OCI-LY3 (cell line): ENCODE results near the gene TSPAN9.

Experiments
- H2AFZ ChIP-seq: fragments of 200-600, 300-600 bp; shearing (Covaris generic); 2 replicates; pipeline ENCODE4 v1.6.0; 2014; ENCODE audit warnings: antibody characterized with exemption, low read depth, low read length
- H3K27ac ChIP-seq: fragments of 200-600, 300-600 bp; sonication (generic); 2 replicates; pipeline ENCODE4 v1.5.1; 2014; ENCODE audit warnings: mild to moderate bottlenecking, low read length, moderate library complexity, mixed read lengths
- H3K27me3 ChIP-seq: fragments of 200-600, 300-600 bp; sonication (generic); 2 replicates; pipeline ENCODE4 v1.6.1; 2014; ENCODE audit warnings: low read depth, low read length, mixed read lengths
- H3K36me3 ChIP-seq: fragments of 200-600, 300-600 bp; sonication (generic); replicated peaks from 2 replicates; pipeline ENCODE3; 2014; ENCODE audit warnings: low read depth, low read length, mixed read lengths
- H3K4me1 ChIP-seq: fragments of 300-600, 200-600 bp; sonication (generic); 2 replicates; pipeline ENCODE4 v1.6.1; 2014; ENCODE audit warnings: low read length, mixed read lengths
- H3K4me2 ChIP-seq: fragments of 200-600, 300-600 bp; sonication (generic); 2 replicates; pipeline ENCODE4 v1.6.1; 2014; ENCODE audit warnings: low read length, mixed read lengths
- H3K4me3 ChIP-seq: fragments of 300-600, 200-600 bp; sonication (generic); 2 replicates; pipeline ENCODE4 v1.5.1; 2014; ENCODE audit warnings: antibody characterized with exemption, mild to moderate bottlenecking, low read length, moderate library complexity
- H3K79me2 ChIP-seq: fragments of 300-600, 200-600 bp; shearing (Covaris generic); 2 replicates; pipeline ENCODE4 v1.6.1; 2014; ENCODE audit warnings: mild to moderate bottlenecking, low read length, mixed read lengths
- H3K9ac ChIP-seq: fragments of 300-600, 200-600 bp; shearing (Covaris generic); 2 replicates; pipeline ENCODE4 v1.6.0; 2014; ENCODE audit warnings: mild to moderate bottlenecking, low read length, moderate library complexity
- H3K9me3 ChIP-seq: fragments of 200-600, 300-600 bp; shearing (Covaris generic); 2 replicates; pipeline ENCODE4 v1.6.1; 2014; ENCODE audit warnings: low read length, mixed read lengths; ENCODE audit not compliant: insufficient read depth
- H4K20me1 ChIP-seq: fragments of 200-600, 300-600 bp; sonication (generic); 2 replicates; pipeline ENCODE4 v1.6.1; 2016; ENCODE audit warnings: low read length, mixed read lengths; ENCODE audit not compliant: insufficient read depth
- CTCF ChIP-seq: fragments of 200-600, 300-600 bp; sonication (generic); IDR thresholded peaks from 2 replicates; pipeline ENCODE4 v1.5.1; 2014; ENCODE audit warnings: antibody characterized with exemption, low read length, low read depth
- EZH2phosphoT487 ChIP-seq: fragments of 200-600 bp; shearing (Covaris generic); IDR thresholded peaks from 2 replicates; pipeline ENCODE4 v1.6.1; 2018; ENCODE audit warnings: antibody characterized with exemption, mixed run types, low read depth

Gene TSPAN9

GRCh38 chr12:3193755-3194154, 116.6 kb downstream of the TSPAN9 start:
- Histone ChIP-seq H3K9me3 (no peaks in the 10 kb centered on the region), H3K27me3 (peaks cover 83% of the 10 kb centered on the region), H2AFZ (no peak overlapping the region), H3K4me3 (no peak overlapping the region), H3K36me3 (no peaks in the 10 kb centered on the region), H3K27ac (no peak overlapping the region), H3K4me1 (no peaks in the 10 kb centered on the region), H4K20me1 (peaks cover 28% of the 10 kb centered on the region), H3K9ac (no peak overlapping the region), H3K79me2 (no peaks in the 10 kb centered on the region), H3K4me2 (no peak overlapping the region)
- TF ChIP-seq CTCF (no peak), EZH2phosphoT487 (no peak)

GRCh38 chr12:3195337-3195736, 118.2 kb downstream of the TSPAN9 start:
- H3K4me1 ChIP-seq = no peaks in the 10 kb centered on the region
- no peak overlapping the region for H3K4me3 ChIP-seq
- peaks cover 67% of the 10 kb centered on the region for H3K27me3 ChIP-seq
- H4K20me1 ChIP-seq = peaks cover 15% of the 10 kb centered on the region; the same call in 1 of the 2 replicates
- no peak overlapping the region for H2AFZ ChIP-seq
- no peaks in the 10 kb centered on the region for H3K9me3 ChIP-seq
- no peaks in the 10 kb centered on the region for H3K79me2 ChIP-seq
- H3K27ac ChIP-seq = no peak overlapping the region
- H3K36me3 ChIP-seq = no peaks in the 10 kb centered on the region
- TF ChIP-seq EZH2phosphoT487 (no peak), CTCF (no peak)
- H3K4me2 ChIP-seq = no peak overlapping the region
- no peak overlapping the region for H3K9ac ChIP-seq

GRCh38 chr12:3195859-3196483, 118.8 kb downstream of the TSPAN9 start:
- Histone ChIP-seq H3K4me1 (no peaks in the 10 kb centered on the region), H3K4me3 (no peak overlapping the region), H3K9me3 (no peaks in the 10 kb centered on the region), H3K36me3 (no peaks in the 10 kb centered on the region), H3K9ac (no peak overlapping the region), H3K27me3 (peaks cover 61% of the 10 kb centered on the region), H3K27ac (no peak overlapping the region), H3K4me2 (no peak overlapping the region), H2AFZ (no peak overlapping the region), H4K20me1 (peaks cover 14% of the 10 kb centered on the region; the same call in 1 of the 2 replicates), H3K79me2 (no peaks in the 10 kb centered on the region)
- no peak for TF ChIP-seq EZH2phosphoT487
- TF ChIP-seq CTCF = no peak

GRCh38 chr12:3196488-3196887, 119.3 kb downstream of the TSPAN9 start:
- Histone ChIP-seq H3K79me2 (no peaks in the 10 kb centered on the region), H4K20me1 (peaks cover 9% of the 10 kb centered on the region; the same call in 1 of the 2 replicates), H3K27ac (no peak overlapping the region), H3K4me1 (no peaks in the 10 kb centered on the region), H3K27me3 (peaks cover 61% of the 10 kb centered on the region), H3K4me2 (no peak overlapping the region), H3K9ac (no peak overlapping the region), H3K9me3 (no peaks in the 10 kb centered on the region), H3K36me3 (no peaks in the 10 kb centered on the region), H2AFZ (no peak overlapping the region), H3K4me3 (no peak overlapping the region)
- no peak for TF ChIP-seq CTCF
